Testis (tissue), 3 donors: ENCODE data around the gene LDAH. TPM values are rescaled to one million over a fixed set of nuclear protein-coding genes. Genes with fewer than 3 reads are reported as not detected.

Experiments used
- DNase-seq: peaks from one replicate; pipeline ENCODE4 v3.0.0-alpha.2; 2019
- H3K27ac ChIP-seq, 2 donors: fragments of 200-600 bp; sonication (generic); one replicate each; pipeline ENCODE4 v1.5.1; 2019
- H3K27me3 ChIP-seq: fragments of 200-600 bp; sonication (generic); one replicate; pipeline ENCODE4 v1.5.1; 2019
- H3K36me3 ChIP-seq: fragments of 200-600 bp; sonication (generic); one replicate; pipeline ENCODE4 v1.5.1; 2017; ENCODE audit warnings: low read depth; ENCODE audit errors: missing control alignments
- H3K4me1 ChIP-seq: fragments of 200-600 bp; sonication (generic); one replicate; pipeline ENCODE4 v1.5.1; 2019
- H3K4me3 ChIP-seq, 2 donors: fragments of 200-600 bp; sonication (generic); one replicate each; pipeline ENCODE4 v1.5.1; 2017 to 2019
- H3K9me3 ChIP-seq: fragments of 200-600 bp; sonication (generic); one replicate; pipeline ENCODE4 v1.5.1; 2017
- POLR2A ChIP-seq: fragments of 450-650 bp; IDR thresholded peaks from one replicate; pipeline ENCODE4 v1.6.1; 2017; ENCODE audit warnings: antibody characterized with exemption, mild to moderate bottlenecking, moderate library complexity
- WGBS, 2 donors: methylation state at CpG; one replicate each; pipeline ENCODE4 v1.1.5; 2018; 5-methylcytosine and 5-hydroxymethylcytosine counted together
- intact Hi-C: fragments of 100-400 bp; cut with DNase I; formaldehyde crosslinking; loops from one replicate; pipeline ENCODE4 v1.15.1; 2023; ENCODE audit warnings: low total_unique reads
- polyA plus RNA-seq: library from polyadenylated mRNA; stranded (reverse); fragments of 350-450 nt; fragmentation: Illumina TruSeq; extraction: RNeasy Lipid Tissue Mini Kit (QIAGEN cat#74804); gene quantifications from one replicate; pipeline ENCODE4 v1.2.3, GENCODE V29; 2014; ENCODE audit warnings: low read depth, low replicate concordance; ENCODE audit not compliant: insufficient read depth
- total RNA-seq, 2 donors: library from RNA; depleted of rRNA; stranded (reverse); fragments of >200 nt; gene quantifications; one replicate each; pipeline ENCODE4 v1.2.3, GENCODE V29; 2016
- TF ChIP-seq, protein P1 (sequence below), 3 experiments: fragments of 450-650 bp in 2 of 3; fragments of 200-600 bp in 1 of 3; sonication (generic) in 1 of 3; IDR thresholded peaks; one replicate each; pipeline ENCODE4 v1.5.1; 2016 to 2019; ENCODE audit warnings: antibody characterized with exemption in 3 of 3, mild to moderate bottlenecking in 2 of 3, moderate library complexity in 1 of 3

Gene LDAH
- total and polyA plus RNA-seq, 3 donors from 2014 or later: 9.3 to 19.4 (median 12.7) TPM

DNA sequence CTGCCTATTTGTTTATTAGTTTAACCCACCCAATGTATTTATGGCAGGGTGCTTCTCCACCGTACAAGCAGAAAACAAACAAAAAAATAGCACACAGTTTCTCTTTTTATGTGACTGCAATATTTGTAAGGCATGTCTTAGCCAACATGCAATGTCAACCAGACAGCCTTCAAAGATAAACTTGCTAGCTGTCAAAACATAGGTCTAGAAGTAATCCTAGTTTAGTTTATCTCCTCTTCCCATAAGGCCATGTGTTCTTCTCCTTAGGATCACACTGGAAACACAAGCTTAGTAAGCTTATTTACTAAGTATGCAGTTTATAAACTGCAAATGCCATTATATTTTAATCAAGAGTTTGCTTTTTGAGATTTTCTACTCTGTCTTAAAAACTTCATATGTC is 75.6 kb downstream of the LDAH start:
- WGBS, 2 donors: 51 to 68% methylated on average over 1 of the region's 1 CpG
- Histone ChIP-seq H3K4me3 (no peak overlapping the region), H3K9me3 (no peaks in the 10 kb centered on the region), H3K27ac (no peak overlapping the region), H3K27me3 (no peaks in the 10 kb centered on the region), H3K4me1 (no peaks in the 10 kb centered on the region), H3K36me3 (no peaks in the 10 kb centered on the region)
- no peak for TF ChIP-seq POLR2A
- TF ChIP-seq, protein P1, sequence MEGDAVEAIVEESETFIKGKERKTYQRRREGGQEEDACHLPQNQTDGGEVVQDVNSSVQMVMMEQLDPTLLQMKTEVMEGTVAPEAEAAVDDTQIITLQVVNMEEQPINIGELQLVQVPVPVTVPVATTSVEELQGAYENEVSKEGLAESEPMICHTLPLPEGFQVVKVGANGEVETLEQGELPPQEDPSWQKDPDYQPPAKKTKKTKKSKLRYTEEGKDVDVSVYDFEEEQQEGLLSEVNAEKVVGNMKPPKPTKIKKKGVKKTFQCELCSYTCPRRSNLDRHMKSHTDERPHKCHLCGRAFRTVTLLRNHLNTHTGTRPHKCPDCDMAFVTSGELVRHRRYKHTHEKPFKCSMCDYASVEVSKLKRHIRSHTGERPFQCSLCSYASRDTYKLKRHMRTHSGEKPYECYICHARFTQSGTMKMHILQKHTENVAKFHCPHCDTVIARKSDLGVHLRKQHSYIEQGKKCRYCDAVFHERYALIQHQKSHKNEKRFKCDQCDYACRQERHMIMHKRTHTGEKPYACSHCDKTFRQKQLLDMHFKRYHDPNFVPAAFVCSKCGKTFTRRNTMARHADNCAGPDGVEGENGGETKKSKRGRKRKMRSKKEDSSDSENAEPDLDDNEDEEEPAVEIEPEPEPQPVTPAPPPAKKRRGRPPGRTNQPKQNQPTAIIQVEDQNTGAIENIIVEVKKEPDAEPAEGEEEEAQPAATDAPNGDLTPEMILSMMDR (IDR thresholded peaks at IDR 0.05): no peak
- DNase-seq: no peak
- intact Hi-C loops: no loop called here

- Histone ChIP-seq H3K4me3 (no peak overlapping the region), H3K4me1 (no peaks in the 10 kb centered on the region), H3K27me3 (no peaks in the 10 kb centered on the region), H3K36me3 (no peaks in the 10 kb centered on the region), H3K27ac (no peak overlapping the region), H3K9me3 (no peaks in the 10 kb centered on the region)
- no peak for DNase-seq
- 48 to 86% methylated on average over 2 of the region's 2 CpGs for WGBS, 2 donors
- TF ChIP-seq, protein P1 (IDR thresholded peaks at IDR 0.05): no peak
- TF ChIP-seq POLR2A: no peak
- intact Hi-C loops: no loop called here
Measured at GRCh38 chr2:20745924-20746555, 76.9 kb downstream of the LDAH start.

- Histone ChIP-seq H3K27me3 (no peaks in the 10 kb centered on the region), H3K9me3 (no peaks in the 10 kb centered on the region), H3K4me1 (no peaks in the 10 kb centered on the region), H3K4me3 (no peak overlapping the region), H3K27ac (no peak overlapping the region), H3K36me3 (no peaks in the 10 kb centered on the region)
- TF ChIP-seq, protein P1 (IDR thresholded peaks at IDR 0.05): no peak
- TF ChIP-seq POLR2A: no peak
- no peak for DNase-seq
- intact Hi-C loops: no loop called here
- WGBS, 2 donors: 90 to 97% methylated on average over 2 of the region's 2 CpGs
Measured at GRCh38 chr2:20744366-20745335, 78.2 kb downstream of the LDAH start.

DNA sequence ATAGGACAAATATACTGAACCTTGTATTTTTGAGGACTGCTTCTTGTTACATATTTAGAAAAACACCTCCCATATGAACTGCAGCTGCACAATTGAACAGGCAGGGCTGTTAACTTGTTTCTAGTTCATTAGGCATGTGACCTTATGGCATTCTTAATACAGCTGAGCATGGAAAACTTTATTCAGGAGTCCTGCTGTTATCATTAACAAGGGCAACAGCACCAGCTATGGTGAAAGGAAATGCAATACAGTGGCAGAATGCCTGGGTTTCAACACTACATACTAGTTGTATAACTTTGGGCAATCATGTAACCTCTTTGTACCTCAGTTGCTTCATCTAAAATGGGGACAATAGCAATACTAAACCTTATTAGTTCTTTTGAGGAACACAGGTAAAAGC is 84.1 kb downstream of the LDAH start:
- H3K27me3 ChIP-seq: no peaks in the 10 kb centered on the region
- no peaks in the 10 kb centered on the region for H3K36me3 ChIP-seq
- intact Hi-C loops: no loop called here
- TF ChIP-seq, protein P1 (IDR thresholded peaks at IDR 0.05): no peak
- TF ChIP-seq POLR2A: no peak
- H3K4me3 ChIP-seq: no peak overlapping the region
- no peak overlapping the region for H3K27ac ChIP-seq
- DNase-seq: no peak
- no peaks in the 10 kb centered on the region for H3K9me3 ChIP-seq
- H3K4me1 ChIP-seq: no peaks in the 10 kb centered on the region
